GM19193 (cell line): ENCODE results near the gene MEDAG.

Source experiments
- POLR2A ChIP-seq: IDR thresholded peaks from 4 replicates; pipeline ENCODE4 v1.6.1; 2011; ENCODE audit not compliant: insufficient read depth, insufficient read length; ENCODE audit errors: extremely low read depth

The MEDAG gene

GRCh38 chr13:30905932-30906383 is at the start of gene MEDAG:
MEDAG (plus strand) TSS chr13:30906271; CDS start chr13:30906516, 245 bp downstream.
- TF ChIP-seq POLR2A = no peak

DNA sequence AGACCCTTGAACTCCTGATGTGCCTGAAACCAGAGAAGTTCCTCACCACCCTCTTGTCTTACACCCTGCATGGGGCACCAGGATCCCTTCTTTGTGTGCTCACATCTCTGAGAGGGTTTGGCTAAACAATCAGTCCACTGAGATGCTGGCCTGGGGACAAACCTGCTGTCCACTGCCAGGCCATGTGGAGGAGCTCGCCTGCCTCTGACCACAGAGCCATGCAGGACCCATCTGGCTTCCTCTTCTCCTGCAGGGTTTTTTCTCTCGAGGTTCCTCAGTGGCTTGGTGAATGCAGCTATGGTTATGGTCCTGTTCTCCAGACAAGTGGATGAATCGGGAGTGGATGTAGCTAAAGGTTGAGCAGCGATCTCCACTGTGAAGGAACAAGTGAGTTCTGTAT is 49.1 kb upstream of the MEDAG start:
- no peak for TF ChIP-seq POLR2A

DNA sequence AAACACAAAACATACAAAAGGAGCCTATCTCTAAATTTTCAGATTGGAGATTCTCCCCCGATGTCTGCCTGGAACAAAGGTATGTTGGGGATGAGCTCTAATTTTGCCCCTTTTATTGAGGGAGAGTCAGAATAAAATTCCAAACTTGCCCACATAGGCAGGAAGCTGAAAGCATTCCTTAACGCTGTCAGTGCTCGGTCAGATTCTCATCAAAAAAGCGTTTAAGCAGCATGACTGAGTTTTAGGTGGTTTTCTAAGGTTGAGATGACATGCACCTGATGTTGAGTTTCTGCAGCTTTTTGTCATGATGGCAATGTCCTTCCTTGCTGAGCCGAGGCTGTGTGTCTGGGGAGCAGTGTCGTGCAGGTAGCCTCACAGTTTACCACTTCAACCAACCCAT is 48.4 kb upstream of the MEDAG start:
- no peak for TF ChIP-seq POLR2A

GRCh38 chr13:30859326-30859725 is 46.7 kb upstream of the MEDAG start:
- TF ChIP-seq POLR2A = no peak

GRCh38 chr13:30861163-30861562 is 44.9 kb upstream of the MEDAG start:
- TF ChIP-seq POLR2A = no peak

GRCh38 chr13:30861836-30862467 is 44.1 kb upstream of the MEDAG start:
- no peak for TF ChIP-seq POLR2A

GRCh38 chr13:30862707-30863106 is 43.4 kb upstream of the MEDAG start:
- TF ChIP-seq POLR2A = no peak

DNA sequence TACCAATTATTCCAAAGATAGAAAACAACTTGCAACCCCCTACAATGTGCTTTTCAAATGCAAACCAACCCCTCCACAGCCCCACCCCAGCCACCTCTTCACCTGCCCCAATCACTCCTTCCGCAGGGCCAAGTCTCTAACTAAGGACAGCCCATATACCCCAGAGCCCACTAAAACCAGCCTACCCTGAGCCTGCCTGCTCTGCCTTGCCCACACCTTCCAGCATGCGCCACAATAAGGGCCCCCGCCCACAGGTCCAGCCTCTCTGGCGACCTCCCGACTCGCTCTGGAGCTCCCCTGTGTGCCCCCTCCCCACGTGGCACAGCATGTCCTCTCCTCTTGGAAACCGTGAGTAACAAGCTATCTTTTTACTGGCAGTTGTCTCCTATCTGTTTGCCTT is 42.8 kb upstream of the MEDAG start:
- no peak for TF ChIP-seq POLR2A

DNA sequence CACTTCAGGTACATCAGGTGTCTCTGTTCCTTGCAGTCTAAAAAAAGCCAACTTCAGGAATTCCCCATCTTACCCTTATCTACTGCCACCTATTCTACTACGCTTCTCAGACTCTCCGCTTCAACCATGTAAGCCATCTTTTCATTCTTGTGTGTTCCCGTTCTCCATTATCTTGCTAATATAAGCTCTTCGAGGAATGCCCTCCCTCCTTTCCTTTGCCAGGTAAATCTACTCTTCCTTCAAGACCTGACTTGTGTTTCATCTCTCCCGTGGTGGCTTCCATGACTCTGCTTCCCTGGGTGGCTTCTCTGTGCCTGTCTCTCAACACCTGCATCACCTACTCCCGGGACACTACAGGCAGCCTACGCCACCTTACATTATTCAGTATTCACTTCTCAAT is 42.3 kb upstream of the MEDAG start:
- TF ChIP-seq POLR2A = no peak

- no peak for TF ChIP-seq POLR2A
These were observed 41.5 kb upstream of the MEDAG start for GRCh38 chr13:30864433-30865122.

GRCh38 chr13:30865123-30866049 is 40.7 kb upstream of the MEDAG start:
- TF ChIP-seq POLR2A = no peak

DNA sequence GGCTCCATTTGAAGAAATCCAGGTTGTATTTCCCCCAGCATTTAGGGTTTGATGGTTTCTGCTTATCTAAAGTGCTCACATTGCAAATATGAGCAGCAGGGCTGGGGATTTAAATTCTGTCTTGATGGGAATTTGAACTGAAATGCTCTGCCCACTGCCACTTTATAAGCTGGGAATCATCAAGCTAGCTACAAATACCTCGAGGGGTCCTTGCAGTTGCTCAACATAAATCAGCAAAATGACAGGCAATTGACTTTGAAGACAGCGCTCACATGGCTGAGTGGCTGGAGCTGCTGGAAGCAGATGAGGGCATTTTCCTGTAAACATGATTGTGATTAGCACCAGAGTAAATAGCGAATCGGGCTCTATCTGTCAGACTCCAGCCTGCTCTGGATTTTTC is 39.4 kb upstream of the MEDAG start:
- no peak for TF ChIP-seq POLR2A

DNA sequence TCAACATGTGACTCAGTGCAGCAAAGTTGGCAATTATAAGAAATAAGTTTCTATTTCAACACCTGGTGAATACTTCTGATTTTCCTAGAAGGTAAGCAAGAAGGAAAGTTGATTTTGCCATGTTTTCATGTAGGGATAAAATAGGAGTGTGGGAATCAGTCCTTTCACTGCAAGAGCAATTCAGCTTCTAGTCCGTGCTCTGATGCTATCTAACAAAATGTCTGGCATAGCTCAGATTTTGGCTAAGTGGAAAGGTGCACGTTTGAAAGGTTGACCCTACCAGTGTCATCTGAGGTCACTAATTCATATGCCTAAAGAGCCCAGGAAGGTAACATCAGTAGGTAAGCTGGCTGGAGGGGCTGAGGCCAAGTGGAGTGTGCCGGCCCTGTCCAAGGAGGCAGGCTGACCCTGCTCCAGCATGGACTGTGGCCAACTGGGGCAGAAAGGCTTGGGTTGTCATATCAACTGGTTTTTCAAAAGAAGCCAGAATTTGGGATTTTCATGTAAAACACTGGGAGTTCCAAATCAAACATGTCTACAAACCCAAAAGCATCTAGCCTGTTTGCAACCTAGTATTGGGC is 38.9 kb upstream of the MEDAG start:
- TF ChIP-seq POLR2A = no peak

- TF ChIP-seq POLR2A = no peak
These were observed 37.1 kb upstream of the MEDAG start for GRCh38 chr13:30868799-30869470.
